Fibroblast of lung (primary cell): ENCODE measurements around the gene UGT8.

Experiments
- EZH2 ChIP-seq: IDR thresholded peaks from 2 replicates; pipeline ENCODE4 v1.5.1; 2012; ENCODE audit warnings: low read length, control low read depth, mild to moderate bottlenecking; ENCODE audit errors: missing control alignments
- TF ChIP-seq, protein P1 (sequence below), 2 donors: IDR thresholded peaks in 1 of 2; conservative IDR thresholded peaks in 1 of 2; 1 replicate in 1 of 2; 2 replicates in 1 of 2; pipeline ENCODE4 v1.5.1; 2011 to 2012; ENCODE audit warnings: low read length in 2 of 2, control low read depth in 1 of 2, inconsistent platforms in 1 of 2, low read depth in 1 of 2, mild to moderate bottlenecking in 1 of 2

DNA sequence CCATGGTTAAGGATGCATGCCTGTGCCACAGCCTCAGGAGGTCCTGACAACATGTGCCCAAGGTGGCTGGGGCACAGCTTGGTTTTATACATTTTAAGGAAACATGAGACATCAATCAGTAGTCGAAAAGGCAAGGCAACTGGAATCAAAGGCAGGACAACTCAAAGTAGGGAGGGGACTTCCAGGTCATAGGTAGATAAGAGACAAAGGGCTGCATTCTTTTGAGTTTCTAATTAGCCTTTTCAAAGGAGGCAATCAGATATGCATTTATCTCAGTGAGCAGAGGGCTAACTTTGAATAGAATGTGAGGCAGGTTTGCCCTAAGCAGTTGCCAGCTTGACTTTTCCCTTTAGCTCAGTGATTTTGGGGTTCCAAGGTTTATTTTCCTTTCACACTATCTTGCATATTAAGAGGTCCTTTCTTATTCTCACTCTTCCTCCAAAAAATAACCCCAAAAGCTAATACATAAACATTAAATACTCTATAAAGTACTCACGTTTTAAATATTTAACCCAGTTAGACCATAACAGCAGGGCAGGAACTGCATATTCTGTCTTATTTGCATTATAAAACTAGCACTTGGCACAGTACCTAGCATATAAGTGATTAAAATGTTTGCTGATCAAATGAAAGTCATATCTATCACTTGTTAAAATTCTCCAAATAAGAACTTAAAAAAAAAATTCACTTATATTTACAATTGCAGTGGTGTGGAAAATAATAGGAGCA, 36.3 kb upstream of the UGT8 start:
- TF ChIP-seq, protein P1, sequence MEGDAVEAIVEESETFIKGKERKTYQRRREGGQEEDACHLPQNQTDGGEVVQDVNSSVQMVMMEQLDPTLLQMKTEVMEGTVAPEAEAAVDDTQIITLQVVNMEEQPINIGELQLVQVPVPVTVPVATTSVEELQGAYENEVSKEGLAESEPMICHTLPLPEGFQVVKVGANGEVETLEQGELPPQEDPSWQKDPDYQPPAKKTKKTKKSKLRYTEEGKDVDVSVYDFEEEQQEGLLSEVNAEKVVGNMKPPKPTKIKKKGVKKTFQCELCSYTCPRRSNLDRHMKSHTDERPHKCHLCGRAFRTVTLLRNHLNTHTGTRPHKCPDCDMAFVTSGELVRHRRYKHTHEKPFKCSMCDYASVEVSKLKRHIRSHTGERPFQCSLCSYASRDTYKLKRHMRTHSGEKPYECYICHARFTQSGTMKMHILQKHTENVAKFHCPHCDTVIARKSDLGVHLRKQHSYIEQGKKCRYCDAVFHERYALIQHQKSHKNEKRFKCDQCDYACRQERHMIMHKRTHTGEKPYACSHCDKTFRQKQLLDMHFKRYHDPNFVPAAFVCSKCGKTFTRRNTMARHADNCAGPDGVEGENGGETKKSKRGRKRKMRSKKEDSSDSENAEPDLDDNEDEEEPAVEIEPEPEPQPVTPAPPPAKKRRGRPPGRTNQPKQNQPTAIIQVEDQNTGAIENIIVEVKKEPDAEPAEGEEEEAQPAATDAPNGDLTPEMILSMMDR (conservative IDR thresholded peaks at IDR 0.05 in 1 of 2, IDR thresholded peaks at IDR 0.05 in 1 of 2; ENCODE audit: low read depth in 1 of 2, low read length in 2 of 2) = no peak
- TF ChIP-seq EZH2 = no peak
